Upper lobe of left lung (tissue), 4 donors: ENCODE results near the gene DGKI.

Experiments used
- POLR2A ChIP-seq, 4 donors: fragments of 450-650 bp; IDR thresholded peaks; one replicate each; pipeline ENCODE4 v1.5.1; 2016 to 2017; ENCODE audit warnings: antibody characterized with exemption in 4 of 4, mild to moderate bottlenecking in 2 of 4
- POLR2AphosphoS5 ChIP-seq, 2 donors: sonication (generic); formaldehyde crosslinking; IDR thresholded peaks; one replicate each; pipeline ENCODE4 v1.5.1; 2017; ENCODE audit warnings: antibody characterized with exemption in 2 of 2
- TF ChIP-seq, protein P1 (sequence below), 6 experiments: fragments of 450-650 bp in 4 of 6; fragments of 200-600 bp in 2 of 6; sonication (generic) in 2 of 6; IDR thresholded peaks; one replicate each; pipeline ENCODE4 v1.5.1; 2016 to 2019; ENCODE audit warnings: antibody characterized with exemption in 6 of 6

DNA sequence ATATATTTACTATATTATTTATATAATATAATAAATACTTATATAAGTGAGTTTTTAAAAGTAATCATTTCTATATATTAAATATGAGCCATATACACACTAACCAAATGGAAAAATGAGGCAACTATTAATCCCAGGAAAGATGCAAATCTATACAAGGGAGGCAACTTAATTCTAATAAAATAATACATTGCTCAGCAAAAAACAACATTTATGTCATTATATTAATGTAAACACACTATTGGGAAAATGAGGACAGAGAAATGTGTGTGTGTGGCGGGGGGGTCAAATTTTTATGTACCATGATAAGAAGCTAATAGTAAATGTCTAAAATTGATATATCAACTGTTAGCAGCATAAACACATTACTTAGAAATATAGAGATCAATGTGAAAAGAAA, 23.3 kb upstream of the DGKI start:
- TF ChIP-seq POLR2A (IDR thresholded peaks at IDR 0.05) (no peak), POLR2AphosphoS5 (IDR thresholded peaks at IDR 0.05) (no peak)
- TF ChIP-seq, protein P1, sequence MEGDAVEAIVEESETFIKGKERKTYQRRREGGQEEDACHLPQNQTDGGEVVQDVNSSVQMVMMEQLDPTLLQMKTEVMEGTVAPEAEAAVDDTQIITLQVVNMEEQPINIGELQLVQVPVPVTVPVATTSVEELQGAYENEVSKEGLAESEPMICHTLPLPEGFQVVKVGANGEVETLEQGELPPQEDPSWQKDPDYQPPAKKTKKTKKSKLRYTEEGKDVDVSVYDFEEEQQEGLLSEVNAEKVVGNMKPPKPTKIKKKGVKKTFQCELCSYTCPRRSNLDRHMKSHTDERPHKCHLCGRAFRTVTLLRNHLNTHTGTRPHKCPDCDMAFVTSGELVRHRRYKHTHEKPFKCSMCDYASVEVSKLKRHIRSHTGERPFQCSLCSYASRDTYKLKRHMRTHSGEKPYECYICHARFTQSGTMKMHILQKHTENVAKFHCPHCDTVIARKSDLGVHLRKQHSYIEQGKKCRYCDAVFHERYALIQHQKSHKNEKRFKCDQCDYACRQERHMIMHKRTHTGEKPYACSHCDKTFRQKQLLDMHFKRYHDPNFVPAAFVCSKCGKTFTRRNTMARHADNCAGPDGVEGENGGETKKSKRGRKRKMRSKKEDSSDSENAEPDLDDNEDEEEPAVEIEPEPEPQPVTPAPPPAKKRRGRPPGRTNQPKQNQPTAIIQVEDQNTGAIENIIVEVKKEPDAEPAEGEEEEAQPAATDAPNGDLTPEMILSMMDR (IDR thresholded peaks at IDR 0.05) = no peak
